ENCODE data around the gene CTSE. TPM values are rescaled to one million over a fixed set of nuclear protein-coding genes. Genes with fewer than 3 reads are reported as not detected.

CTSE gene
- total and polyA plus RNA-seq, 9 of the 15 experiments (the other 6 are each of a cell fraction or from before 2014, with no cell fraction given): 0.04 to 0.18 (median 0.09) TPM; not detected in 4

GRCh38 chr1:206003854-206004800 is 19.6 kb downstream of the CTSE start (continued):
- no peak for TF ChIP-seq AFF1 (IDR thresholded peaks at IDR 0.05; ENCODE audit: low read depth in 1 of 2, partially characterized antibody in 2 of 2)
- TF ChIP-seq PHF20 (IDR thresholded peaks at IDR 0.05; ENCODE audit: partially characterized antibody): peak; percentile 60
- TF ChIP-seq YY1 (IDR thresholded peaks at IDR 0.05; ENCODE audit: borderline replicate concordance in 1 of 3, control insufficient read depth in 1 of 3, extremely low read depth in 1 of 3, insufficient read depth in 3 of 3, insufficient read length in 1 of 3, insufficient replicate concordance in 2 of 3, low read depth in 1 of 3, low read length in 2 of 3): no peak
- 0 out of 4 replicates have a peak, but pooled peaks have one; percentile 43 to 47 for TF ChIP-seq HDAC1 (IDR thresholded peaks at IDR 0.05)
- TF ChIP-seq FOSL1 (tag; conservative IDR thresholded peaks at IDR 0.05): no peak
- TF ChIP-seq MCM3 (IDR thresholded peaks at IDR 0.05): no peak
- TF ChIP-seq KDM5B (IDR thresholded peaks at IDR 0.05; ENCODE audit: insufficient replicate concordance, low read depth, low read length): no peak
- TF ChIP-seq PCBP2 (IDR thresholded peaks at IDR 0.05; ENCODE audit: low read depth, low read length, poor library complexity, severe bottlenecking): no peak
- no peak for TF ChIP-seq ZNF253 (CRISPR knock-in tag; conservative IDR thresholded peaks at IDR 0.05)
- TF ChIP-seq HINFP (tag; conservative IDR thresholded peaks at IDR 0.05; ENCODE audit: low read depth): no peak
- TF ChIP-seq PML (IDR thresholded peaks at IDR 0.05; ENCODE audit: low read length): no peak
- no peak for TF ChIP-seq TEAD4 (IDR thresholded peaks at IDR 0.05; ENCODE audit: low read length)
- TF ChIP-seq TEAD4 (CRISPR knock-in tag; IDR thresholded peaks at IDR 0.05; ENCODE audit: borderline replicate concordance): 0 out of 2 replicates have a peak, but pooled peaks have one; percentile 65
- TF ChIP-seq NR1H2 (CRISPR knock-in tag; IDR thresholded peaks at IDR 0.05): no peak
- TF ChIP-seq MED1 (CRISPR knock-in tag; IDR thresholded peaks at IDR 0.05; ENCODE audit: borderline replicate concordance): no peak
- no peak for TF ChIP-seq EP400 (IDR thresholded peaks at IDR 0.05)
- TF ChIP-seq KLF16 (IDR thresholded peaks at IDR 0.05): no peak
- 0 out of 2 replicates have a peak, but pooled peaks have one; percentile 5 for TF ChIP-seq ARID2 (IDR thresholded peaks at IDR 0.05)
- TF ChIP-seq CEBPG (CRISPR knock-in tag; IDR thresholded peaks at IDR 0.05): peak; percentile 39; the same call in 1 of the 2 replicates
- no peak for TF ChIP-seq CEBPG (tag; conservative IDR thresholded peaks at IDR 0.05 in 1 of 2, IDR thresholded peaks at IDR 0.05 in 1 of 2)
- TF ChIP-seq SNIP1 (IDR thresholded peaks at IDR 0.05; ENCODE audit: low read depth): 0 out of 2 replicates have a peak, but pooled peaks have one; percentile 6
